HEK293 (cell line): ENCODE results near the gene COL15A1.

Source experiments
- CTCF ChIA-PET: fragments of 350-600 bp; formaldehyde crosslinking; extraction: SDS; loops from one replicate; lab custom pipeline; 2021; ENCODE audit warnings: antibody characterized with exemption; lab: Yijun Ruan, JAX
- POLR2A ChIA-PET: fragments of 300-600 bp; formaldehyde crosslinking; extraction: SDS; loops from one replicate; lab custom pipeline; 2020; ENCODE audit warnings: antibody characterized with exemption, inconsistent platforms; lab: Yijun Ruan, JAX
- H3K27ac ChIP-seq: fragments of 200-500 bp; sonication (Bioruptor generic); 2 replicates; pipeline ENCODE4 v1.5.1; 2014; ENCODE audit warnings: low read depth, low read length, control low read depth, inconsistent platforms; ENCODE audit errors: extremely low read depth
- H3K36me3 ChIP-seq, 2 experiments: fragments of 200-500 bp in 1 of 2; sonication (Bioruptor generic) in 1 of 2; 1 replicate in 1 of 2; 2 replicates in 1 of 2; pipeline ENCODE4 v1.5.1; 2014 to 2017; ENCODE audit warnings: inconsistent platforms in 2 of 2, low read length in 2 of 2; ENCODE audit not compliant: control insufficient read depth in 2 of 2, insufficient read depth in 1 of 2
- H3K4me1 ChIP-seq: fragments of 200-500 bp; sonication (Bioruptor generic); 2 replicates; pipeline ENCODE4 v1.5.1; 2014; ENCODE audit warnings: mild to moderate bottlenecking, low read length, inconsistent platforms; ENCODE audit not compliant: control insufficient read depth, insufficient read depth
- H3K4me3 ChIP-seq: 2 replicates; pipeline ENCODE4 v1.5.1; 2011; ENCODE audit warnings: low read depth, mild to moderate bottlenecking, control low read depth, low read length, moderate library complexity
- H3K9me3 ChIP-seq: fragments of 200-500 bp; sonication (Bioruptor generic); 2 replicates; pipeline ENCODE4 v1.5.1; 2014; ENCODE audit warnings: low read depth, low read length, inconsistent platforms; ENCODE audit not compliant: control insufficient read depth, insufficient read depth
- CTCF ChIP-seq: fragments of 450-650 bp; formaldehyde crosslinking; IDR thresholded peaks from 2 replicates; pipeline ENCODE4 v1.5.1; 2016; ENCODE audit warnings: missing biosample characterization, missing genetic modification characterization
- EGR2 ChIP-seq: fragments of 450-650 bp; formaldehyde crosslinking; IDR thresholded peaks from 2 replicates; pipeline ENCODE4 v1.5.1; 2016; ENCODE audit warnings: low read depth, missing biosample characterization, missing genetic modification characterization
- HOXA7 ChIP-seq: sonication (generic); formaldehyde crosslinking; IDR thresholded peaks from 2 replicates; pipeline ENCODE4 v1.8.1; 2022; ENCODE audit warnings: missing genetic modification reagents, borderline replicate concordance
- PRDM4 ChIP-seq: fragments of 450-650 bp; formaldehyde crosslinking; IDR thresholded peaks from 2 replicates; pipeline ENCODE4 v1.5.1; 2017; ENCODE audit warnings: missing biosample characterization, missing genetic modification characterization
- ZBTB21 ChIP-seq: fragments of 450-650 bp; formaldehyde crosslinking; IDR thresholded peaks from 2 replicates; pipeline ENCODE4 v1.5.1; 2017; ENCODE audit warnings: missing biosample characterization, missing genetic modification characterization
- ZNF174 ChIP-seq: fragments of 450-650 bp; formaldehyde crosslinking; IDR thresholded peaks from 2 replicates; pipeline ENCODE4 v1.5.0; 2017; ENCODE audit warnings: missing biosample characterization, mild to moderate bottlenecking, missing genetic modification characterization
- ZNF211 ChIP-seq: fragments of 450-650 bp; formaldehyde crosslinking; IDR thresholded peaks from 2 replicates; pipeline ENCODE4 v1.5.1; 2016; ENCODE audit warnings: low read depth, missing biosample characterization, missing genetic modification characterization
- ZNF23 ChIP-seq: fragments of 450-650 bp; formaldehyde crosslinking; IDR thresholded peaks from 2 replicates; pipeline ENCODE4 v1.5.1; 2016; ENCODE audit warnings: missing biosample characterization, missing genetic modification characterization, borderline replicate concordance
- ZNF24 ChIP-seq: fragments of 450-650 bp; formaldehyde crosslinking; IDR thresholded peaks from 2 replicates; pipeline ENCODE4 v1.5.1; 2016; ENCODE audit warnings: missing biosample characterization, missing genetic modification characterization
- ZNF362 ChIP-seq: fragments of 450-650 bp; formaldehyde crosslinking; IDR thresholded peaks from 2 replicates; pipeline ENCODE4 v1.5.1; 2016; ENCODE audit warnings: missing biosample characterization, missing genetic modification characterization
- ZNF426 ChIP-seq: fragments of 450-650 bp; formaldehyde crosslinking; IDR thresholded peaks from 2 replicates; pipeline ENCODE4 v1.5.1; 2017; ENCODE audit warnings: missing biosample characterization, missing genetic modification characterization, mild to moderate bottlenecking, inconsistent platforms, moderate library complexity
- ZNF518A ChIP-seq: fragments of 450-650 bp; formaldehyde crosslinking; conservative IDR thresholded peaks from 2 replicates; pipeline ENCODE4 v1.5.1; 2016; ENCODE audit warnings: low read depth, missing biosample characterization, missing genetic modification characterization
- ZNF654 ChIP-seq: fragments of 450-650 bp; formaldehyde crosslinking; IDR thresholded peaks from 2 replicates; pipeline ENCODE4 v1.5.1; 2016; ENCODE audit warnings: low read depth, missing biosample characterization, missing genetic modification characterization

COL15A1 gene

GRCh38 chr9:98999152-98999525 lies 55.4 kb downstream of the COL15A1 start (continued):
- TF ChIP-seq PRDM4 (tag by site-specific recombination), result no peak
- peak; percentile 24 for TF ChIP-seq EGR2 (tag by site-specific recombination)
- 0 out of 2 replicates have a peak, but pooled peaks have one; percentile 0 for TF ChIP-seq CTCF (tag by site-specific recombination)
- TF ChIP-seq ZNF24 (tag by site-specific recombination), result no peak
- TF ChIP-seq ZNF23 (tag by site-specific recombination), result no peak
- TF ChIP-seq HOXA7 (CRISPR knock-in tag), result no peak

- ChIA-PET POLR2A (interaction anchor here (1.3 kb wide), 1 partner anchor 105 kb away, joined by 4 read pairs; no protein-coding TSS in a partner anchor), CTCF (interaction anchor here (0.6 to 8.8 kb wide), 18 partner anchors 14 to 195 kb away, joined by 3 to 105 read pairs (median 4); partner anchors contain the start of gene TGFBR1)
- H3K27ac ChIP-seq, result no peak overlapping the region
- no peaks in the 10 kb centered on the region for H3K9me3 ChIP-seq
- no peaks in the 10 kb centered on the region for H3K36me3 ChIP-seq
- H3K4me3 ChIP-seq, result no peak overlapping the region
- TF ChIP-seq ZNF654 (tag by site-specific recombination), result peak; percentile 31
- no peak for TF ChIP-seq ZNF362 (tag by site-specific recombination)
- TF ChIP-seq ZBTB21 (tag by site-specific recombination), result no peak
- no peak for TF ChIP-seq ZNF211
- TF ChIP-seq ZNF426 (tag by site-specific recombination), result no peak
- TF ChIP-seq ZNF518A (tag by site-specific recombination), result no peak
- TF ChIP-seq ZNF174 (tag by site-specific recombination), result no peak
- H3K4me1 ChIP-seq, result no peaks in the 10 kb centered on the region
Measured at GRCh38 chr9:99000476-99001395, 57.0 kb downstream of the COL15A1 start.
